GM18520 (cell line): ENCODE data around the gene RANBP3L.
"Not testable (repeated sequence)": the region's sequence is repeated elsewhere in the genome, so short reads cannot be mapped to it uniquely, and the experiment has no call there.

Experiments
- ATAC-seq: cut with Tn5 transposase; IDR thresholded peaks from one replicate; pipeline ENCODE4 v1.9.1; 2021; ENCODE audit not compliant: unreplicated experiment

The RANBP3L gene

DNA sequence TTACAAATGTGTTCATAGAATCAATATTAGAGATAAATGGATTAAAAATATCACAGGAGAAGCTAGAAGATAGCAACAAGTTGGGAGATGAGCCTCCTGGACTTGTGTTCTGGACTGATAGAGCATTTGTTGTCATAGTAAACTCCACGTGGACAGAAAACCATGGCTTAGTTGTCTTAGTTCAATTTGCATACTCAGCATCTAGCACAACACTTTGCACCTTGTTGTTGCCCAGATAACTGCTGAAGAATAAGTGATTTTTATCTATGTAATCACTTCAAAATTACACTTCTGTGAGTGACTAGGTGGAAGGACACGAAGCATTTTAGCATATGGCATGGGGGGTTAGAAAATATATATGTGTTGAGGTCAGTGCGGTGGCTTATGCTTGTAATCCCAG is 4.0 kb downstream of the RANBP3L start:
- no peak for ATAC-seq

DNA sequence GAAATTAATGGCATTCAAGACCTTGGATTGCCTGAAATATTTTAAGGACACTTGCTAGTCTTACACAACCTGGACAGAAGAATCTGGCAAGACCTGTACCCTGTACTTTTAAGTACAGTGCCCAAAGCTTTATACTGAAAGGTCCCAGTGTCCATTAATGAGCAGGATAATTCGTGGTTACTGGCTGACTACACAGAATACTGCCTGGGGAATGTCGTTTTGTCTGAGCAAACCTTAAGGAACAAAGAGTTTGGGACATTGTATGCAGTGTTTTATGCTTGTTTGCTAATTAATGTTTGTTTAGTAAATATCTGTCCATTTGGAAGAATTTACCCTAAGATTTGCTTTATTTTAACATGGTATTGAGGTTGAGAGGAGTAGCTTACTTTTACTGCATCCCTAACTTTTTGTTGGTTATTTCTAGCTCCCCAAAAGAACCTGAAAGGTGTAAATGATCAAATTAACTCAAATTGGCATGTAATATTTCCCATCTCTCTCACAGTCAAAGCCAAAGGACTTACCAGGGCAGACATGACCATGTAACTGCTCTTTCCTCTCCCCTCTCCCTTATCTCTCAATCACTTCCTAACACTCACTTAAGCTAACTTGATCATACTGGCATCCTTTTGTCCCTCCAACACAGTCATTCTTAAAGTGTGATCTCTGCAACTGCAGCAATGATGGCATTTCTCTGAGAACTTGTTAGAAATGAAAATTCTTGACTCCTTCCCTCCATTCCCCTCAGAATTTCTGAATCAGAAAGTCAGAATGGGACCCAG is 15.7 kb downstream of the RANBP3L start:
- no peak for ATAC-seq

- ATAC-seq = not testable (repeated sequence)
Measured at GRCh38 chr5:36283775-36284174, 17.9 kb downstream of the RANBP3L start.

DNA sequence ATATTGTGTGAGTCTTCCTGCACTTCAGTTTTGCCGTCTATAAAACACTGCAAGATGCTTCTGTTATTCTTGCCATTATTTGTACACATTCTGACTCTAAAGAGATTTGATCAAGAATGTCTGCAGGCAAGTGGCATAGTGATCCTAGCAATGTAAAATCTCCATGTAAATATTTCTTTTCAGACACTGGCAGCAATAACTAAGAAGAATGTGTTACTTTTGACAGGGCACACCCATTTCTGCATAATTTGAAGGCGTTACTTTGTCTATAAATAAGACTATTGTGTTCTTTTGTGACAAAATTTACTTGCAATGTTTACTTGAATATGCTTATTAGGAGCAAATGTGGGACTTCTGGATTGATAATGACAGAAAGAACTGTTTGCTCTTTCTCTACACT is 20.1 kb downstream of the RANBP3L start:
- no peak for ATAC-seq

DNA sequence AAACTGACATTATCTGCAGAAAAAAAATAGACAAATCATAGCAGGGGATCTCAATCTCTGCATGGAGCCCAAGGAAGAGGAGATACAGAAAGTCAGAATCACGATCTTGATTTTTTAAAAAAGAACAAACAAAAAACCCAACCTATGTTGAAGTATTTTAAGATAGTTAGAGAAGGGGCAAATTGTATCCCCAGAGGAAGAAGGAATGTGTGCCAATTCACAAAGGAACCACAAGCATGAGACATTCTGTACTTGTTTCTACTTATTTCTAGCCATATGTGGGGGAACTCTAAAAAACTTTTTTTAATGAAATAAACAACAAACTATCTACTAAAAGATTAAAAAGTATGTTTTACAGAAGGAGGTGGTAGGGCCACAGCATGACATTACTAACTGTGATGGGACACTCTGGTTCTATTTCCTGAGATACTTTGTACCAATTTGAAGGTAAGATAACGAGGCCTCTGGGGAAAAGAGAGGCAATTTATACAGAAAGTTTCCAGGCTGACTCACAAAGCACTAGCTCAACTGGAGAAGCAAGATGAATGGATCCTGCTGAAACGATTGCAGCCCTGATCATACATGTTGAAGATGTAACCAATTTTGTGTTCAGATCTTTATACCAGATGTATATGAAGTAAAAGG is 22.5 kb downstream of the RANBP3L start:
- ATAC-seq = no peak

GRCh38 chr5:36277521-36278176 is 24.1 kb downstream of the RANBP3L start:
- no peak for ATAC-seq

DNA sequence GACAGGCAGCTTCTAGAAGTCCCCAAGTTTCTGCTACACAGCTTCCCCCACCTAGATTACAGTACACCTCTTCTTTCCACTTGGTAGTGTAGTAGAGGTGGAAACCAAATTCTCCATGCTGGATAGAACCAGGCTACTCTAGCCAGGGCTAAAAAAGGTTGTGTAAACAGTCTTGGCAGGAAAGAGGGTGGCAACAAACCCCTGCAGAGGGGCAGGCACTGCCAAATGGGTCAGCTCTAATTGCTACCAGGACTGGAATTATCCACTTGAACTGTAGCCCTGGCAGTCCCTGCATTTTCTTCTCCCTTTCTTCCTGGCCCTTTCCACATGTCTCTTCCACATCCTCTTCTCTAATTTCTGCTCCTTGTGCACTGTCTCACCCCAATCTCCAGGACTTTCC is 24.8 kb downstream of the RANBP3L start:
- no peak for ATAC-seq

DNA sequence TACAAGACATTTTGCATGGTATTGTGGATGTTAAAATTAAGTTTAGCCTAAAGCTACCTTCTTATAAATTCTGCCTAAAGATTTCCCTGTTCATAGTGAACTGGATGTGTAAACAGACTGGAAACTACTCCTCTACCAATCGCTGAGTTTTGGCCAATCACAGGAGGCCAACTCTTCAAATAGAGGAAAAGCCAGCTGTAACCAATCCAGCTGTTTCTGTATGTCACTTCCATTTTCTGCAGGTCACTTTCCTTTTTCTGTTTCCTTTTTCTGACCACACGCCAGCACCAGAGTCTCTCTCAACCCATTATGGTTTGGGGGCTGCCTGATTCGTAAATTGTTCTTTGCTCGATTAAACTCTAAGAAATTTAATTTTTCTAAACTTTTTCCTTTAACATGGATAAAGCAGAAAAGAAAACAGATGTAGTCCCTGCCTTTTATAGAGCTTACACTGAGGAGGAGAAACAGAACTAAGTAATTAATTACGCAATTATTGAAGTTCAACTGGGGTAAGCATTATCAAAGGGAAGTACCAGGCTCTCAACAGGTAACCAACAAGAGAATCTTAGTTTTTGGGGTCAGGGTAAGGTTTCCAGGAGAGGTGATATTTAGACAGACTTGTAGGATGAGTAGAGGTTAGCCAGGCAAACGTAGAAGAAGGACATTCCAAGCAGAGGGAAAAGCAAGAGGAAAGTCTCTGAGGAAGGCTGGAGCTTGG is 27.7 kb downstream of the RANBP3L start:
- ATAC-seq = no peak

DNA sequence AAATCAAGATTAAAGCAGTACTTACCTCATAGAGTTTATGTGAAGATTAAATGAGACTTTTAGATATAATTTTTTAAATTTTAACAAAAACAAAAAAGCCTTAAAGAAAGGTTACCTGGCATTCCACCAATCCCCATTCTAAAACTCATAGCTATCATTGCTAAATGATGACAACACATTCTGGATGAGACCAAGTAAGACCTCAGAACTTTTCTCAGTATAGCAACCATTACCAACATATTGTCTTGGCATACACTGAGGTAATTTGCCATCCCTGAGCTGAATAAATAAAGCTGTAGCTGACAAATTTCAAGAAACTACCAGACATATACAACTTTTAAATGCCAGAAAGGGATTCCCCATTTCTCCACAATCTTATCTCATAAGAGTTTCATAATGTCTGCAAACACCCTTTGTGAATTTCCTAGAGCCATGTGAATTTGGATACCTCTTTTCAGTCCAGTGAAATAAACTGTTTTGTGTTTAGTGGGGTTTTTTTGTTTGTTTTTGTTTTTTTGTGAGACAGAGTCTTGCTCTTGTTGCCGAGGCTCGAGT is 29.5 kb downstream of the RANBP3L start:
- ATAC-seq = no peak

GRCh38 chr5:36270876-36271575 is 30.7 kb downstream of the RANBP3L start:
- no peak for ATAC-seq

DNA sequence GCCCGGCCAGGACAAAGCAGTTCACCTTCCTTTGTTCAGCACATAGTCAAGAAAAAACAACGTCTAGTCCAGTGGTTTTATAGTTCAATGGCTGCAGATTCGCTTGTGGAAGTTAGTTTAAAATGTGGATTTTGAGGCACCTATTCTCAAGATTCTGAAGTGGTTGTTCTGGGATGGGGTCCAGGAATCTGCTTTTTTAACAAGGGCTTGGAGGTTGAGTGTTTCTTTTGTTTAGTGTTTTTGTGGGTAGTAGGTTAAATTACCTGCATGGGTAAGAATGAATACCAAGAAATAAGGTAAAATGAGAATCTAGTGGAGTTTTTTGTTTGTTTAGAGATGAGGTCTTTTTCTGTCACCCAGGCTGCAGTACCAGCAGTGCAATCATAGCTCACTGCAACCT is 31.5 kb downstream of the RANBP3L start:
- ATAC-seq = no peak

DNA sequence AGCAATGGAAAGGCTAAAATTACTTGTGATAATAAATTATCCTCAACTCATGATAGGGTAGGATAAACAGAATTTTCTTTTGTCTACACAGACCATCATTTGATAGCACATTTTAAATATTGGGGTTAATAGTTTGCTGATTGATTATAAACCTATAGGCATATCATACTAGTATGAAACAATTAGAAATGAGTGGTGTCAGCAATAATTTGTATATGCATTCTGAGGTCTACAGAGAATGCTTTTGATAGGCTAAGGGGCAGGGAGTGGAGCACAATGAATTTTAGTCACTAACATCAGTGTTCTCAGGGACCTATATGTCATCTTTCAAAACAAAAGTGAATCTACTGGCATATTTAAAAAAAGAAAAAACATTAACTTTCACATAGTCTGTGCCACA is 32.2 kb downstream of the RANBP3L start:
- no peak for ATAC-seq

DNA sequence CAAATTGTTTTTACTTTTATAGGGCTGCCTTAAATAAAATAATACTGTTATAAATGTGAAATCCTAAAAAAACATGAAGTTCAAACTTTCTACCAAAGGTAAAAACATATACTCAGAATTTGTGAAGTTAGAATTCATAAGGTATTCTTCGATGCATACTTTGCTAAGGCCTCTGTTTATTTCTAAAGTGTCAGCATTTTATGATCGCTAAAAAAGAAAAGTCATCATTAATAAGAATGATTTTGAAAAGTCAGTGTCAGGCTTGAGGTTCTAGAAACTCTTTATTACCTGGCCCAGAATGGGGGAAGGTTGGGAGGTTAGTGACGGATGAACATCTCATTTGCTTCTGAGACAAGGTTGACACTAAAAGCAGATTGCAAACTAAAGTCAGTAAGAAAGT is 33.8 kb downstream of the RANBP3L start:
- ATAC-seq = no peak

- no peak for ATAC-seq
Measured at GRCh38 chr5:36264202-36264760, 37.4 kb downstream of the RANBP3L start.

- no peak for ATAC-seq
Measured at GRCh38 chr5:36261186-36261585, 40.5 kb downstream of the RANBP3L start.

DNA sequence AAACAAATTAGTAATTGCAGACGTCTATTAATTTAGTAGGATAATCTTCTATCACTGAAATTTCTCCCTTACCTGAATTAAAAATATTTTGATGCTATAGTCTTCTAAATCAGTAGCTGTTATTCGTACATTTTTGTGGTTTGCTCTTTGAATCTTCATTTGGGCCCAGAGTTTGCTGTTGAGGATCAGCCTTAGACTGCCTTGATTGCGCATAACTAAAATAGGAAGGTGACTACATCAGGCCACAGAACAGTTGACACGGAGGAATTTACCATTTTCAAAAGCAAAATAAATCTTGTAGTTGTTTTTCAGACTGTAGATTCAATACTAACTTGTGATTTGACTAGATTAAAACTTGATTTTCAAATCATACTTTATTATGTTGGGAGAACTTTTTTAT is 48.1 kb downstream of the RANBP3L start:
- ATAC-seq = no peak

DNA sequence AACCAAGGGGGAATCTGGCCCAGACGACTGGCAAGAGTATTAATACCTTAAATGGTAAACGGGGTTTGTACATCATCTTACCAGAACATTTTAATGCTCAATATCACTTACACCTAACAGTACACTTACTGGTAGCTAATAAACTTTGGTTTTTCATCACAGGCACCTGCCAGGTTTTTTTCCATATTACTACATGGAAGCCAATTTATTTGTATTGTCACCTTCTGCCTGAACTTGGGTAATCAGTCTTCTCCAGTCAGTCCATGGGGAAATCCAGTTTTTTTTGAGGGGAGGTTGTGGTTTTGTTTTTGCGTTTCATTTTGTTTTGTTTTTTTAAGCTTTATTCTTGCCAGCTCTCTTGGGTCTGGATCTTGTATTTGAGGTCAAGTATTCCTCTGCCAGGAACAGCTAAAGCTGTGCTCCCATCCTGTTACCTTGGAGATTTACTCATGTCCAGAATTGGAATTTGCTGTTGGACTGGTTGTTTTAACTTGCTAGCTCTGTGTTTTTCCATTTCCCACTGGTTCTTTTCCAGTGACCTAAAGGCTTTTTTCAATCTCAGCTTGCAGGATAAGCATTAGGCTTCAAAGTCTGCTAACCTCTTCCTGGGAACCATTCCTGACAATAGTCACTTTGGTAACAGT is 48.9 kb downstream of the RANBP3L start:
- no peak for ATAC-seq

- no peak for ATAC-seq
Measured at GRCh38 chr5:36251218-36251617, 50.5 kb downstream of the RANBP3L start.

DNA sequence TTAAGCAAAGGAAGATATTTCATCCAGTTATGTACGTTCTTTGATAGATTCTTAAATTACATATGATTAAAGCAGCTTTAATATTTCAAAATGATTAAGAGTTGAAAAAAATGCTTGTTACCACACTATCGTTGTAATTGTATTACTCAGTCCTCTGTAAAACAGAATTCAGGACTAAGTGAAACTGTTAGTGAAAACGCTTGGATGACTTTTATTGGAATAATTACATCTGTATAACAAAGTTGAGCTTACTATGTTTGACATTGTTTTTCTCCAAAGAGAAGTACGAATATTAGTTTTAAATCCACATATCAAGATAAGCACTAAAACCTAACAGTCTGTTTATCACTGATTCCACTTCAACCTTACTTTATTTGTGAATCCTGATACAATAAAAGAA is 51.3 kb downstream of the RANBP3L start:
- no peak for ATAC-seq
